Ishikawa (cell line): ENCODE results near the gene FAF2.

Source experiments
- CEBPB ChIP-seq: IDR thresholded peaks from 2 replicates; pipeline ENCODE4 v1.6.1; 2012
- CREB1 ChIP-seq: IDR thresholded peaks from 2 replicates; pipeline ENCODE4 v1.6.1; 2012; ENCODE audit warnings: low read depth
- EGR1 ChIP-seq: IDR thresholded peaks from 2 replicates; pipeline ENCODE4 v1.6.1; 2012
- EP300 ChIP-seq: IDR thresholded peaks from 2 replicates; pipeline ENCODE4 v1.6.1; 2012; ENCODE audit warnings: borderline replicate concordance
- FOXM1 ChIP-seq: IDR thresholded peaks from 2 replicates; pipeline ENCODE4 v1.6.1; 2012; ENCODE audit warnings: low read depth, borderline replicate concordance
- MAX ChIP-seq: IDR thresholded peaks from 2 replicates; pipeline ENCODE4 v1.6.1; 2012
- NFIC ChIP-seq: IDR thresholded peaks from 2 replicates; pipeline ENCODE4 v1.6.1; 2012
- RAD21 ChIP-seq: IDR thresholded peaks from 2 replicates; pipeline ENCODE4 v1.6.1; 2012; ENCODE audit warnings: low read depth
- REST ChIP-seq: IDR thresholded peaks from 2 replicates; pipeline ENCODE4 v1.6.1; 2012; ENCODE audit warnings: low read depth, mild to moderate bottlenecking
- TAF1 ChIP-seq: IDR thresholded peaks from 2 replicates; pipeline ENCODE4 v1.6.1; 2012; ENCODE audit warnings: low read depth, mild to moderate bottlenecking
- TCF12 ChIP-seq: IDR thresholded peaks from 2 replicates; pipeline ENCODE4 v1.6.1; 2012; ENCODE audit warnings: low read depth
- TEAD4 ChIP-seq: IDR thresholded peaks from 2 replicates; pipeline ENCODE4 v1.6.1; 2012
- USF1 ChIP-seq: IDR thresholded peaks from 2 replicates; pipeline ENCODE4 v1.6.1; 2012
- YY1 ChIP-seq: IDR thresholded peaks from 2 replicates; pipeline ENCODE4 v1.6.1; 2012; ENCODE audit warnings: low read depth
- ZBTB7A ChIP-seq: IDR thresholded peaks from 2 replicates; pipeline ENCODE4 v1.6.1; 2012; ENCODE audit warnings: low read depth

FAF2 gene

GRCh38 chr5:176405656-176406435 is 42.3 kb upstream of the FAF2 start:
- TF ChIP-seq CEBPB (no peak), YY1 (no peak), TAF1 (no peak), USF1 (no peak), ZBTB7A (no peak), EGR1 (no peak), NFIC (no peak), CREB1 (no peak), EP300 (no peak), MAX (no peak), REST (no peak), FOXM1 (no peak), TCF12 (no peak), RAD21 (no peak), TEAD4 (no peak)

- no peak for TF ChIP-seq USF1
Observed at GRCh38 chr5:176406436-176407052, 41.6 kb upstream of the FAF2 start.

- TF ChIP-seq RAD21 (no peak), ZBTB7A (no peak), FOXM1 (no peak), TCF12 (no peak)
Observed at GRCh38 chr5:176407456-176408251, 40.5 kb upstream of the FAF2 start.

GRCh38 chr5:176408590-176408989 is 39.6 kb upstream of the FAF2 start:
- no peak for TF ChIP-seq NFIC
- no peak for TF ChIP-seq TCF12
- no peak for TF ChIP-seq TEAD4
- TF ChIP-seq USF1, result no peak
- no peak for TF ChIP-seq REST
- no peak for TF ChIP-seq EP300
- no peak for TF ChIP-seq MAX
- TF ChIP-seq CEBPB, result no peak
- no peak for TF ChIP-seq CREB1
- no peak for TF ChIP-seq ZBTB7A

GRCh38 chr5:176409765-176410164 is 38.4 kb upstream of the FAF2 start:
- no peak for TF ChIP-seq MAX
- TF ChIP-seq RAD21, result no peak
- no peak for TF ChIP-seq TEAD4
- TF ChIP-seq EGR1, result no peak
- no peak for TF ChIP-seq TCF12
- no peak for TF ChIP-seq ZBTB7A
- no peak for TF ChIP-seq TAF1
- TF ChIP-seq NFIC, result no peak
- TF ChIP-seq CREB1, result no peak
- TF ChIP-seq EP300, result no peak
- no peak for TF ChIP-seq REST
